PFSK-1 (cell line): ENCODE measurements around the gene WNT5B.

Experiments
- FOXP2 ChIP-seq: optimal IDR thresholded peaks from 2 replicates; pipeline ENCODE3; 2011; ENCODE audit warnings: borderline replicate concordance, control low read depth, inconsistent platforms; ENCODE audit not compliant: insufficient read depth; ENCODE audit errors: extremely low read length, extremely low read depth
- POLR2AphosphoS5 ChIP-seq: IDR thresholded peaks from 2 replicates; pipeline ENCODE4 v1.6.1; 2012; ENCODE audit warnings: low read depth, mild to moderate bottlenecking, control low read depth, low read length, moderate library complexity
- SIN3A ChIP-seq: IDR thresholded peaks from 2 replicates; pipeline ENCODE4 v1.6.1; 2012; ENCODE audit warnings: mild to moderate bottlenecking, low read length, moderate library complexity, borderline replicate concordance; ENCODE audit not compliant: insufficient read depth
- TF ChIP-seq, protein P1 (sequence below), 2 experiments: IDR thresholded peaks; 2 replicates each; pipeline versions ENCODE4 v1.6.1 to v1.8.0; 2011 to 2012; ENCODE audit warnings: low read depth in 2 of 2, low read length in 2 of 2, control low read depth in 1 of 2, inconsistent platforms in 1 of 2, mild to moderate bottlenecking in 1 of 2, moderate library complexity in 1 of 2; ENCODE audit not compliant: insufficient read depth in 1 of 2

DNA sequence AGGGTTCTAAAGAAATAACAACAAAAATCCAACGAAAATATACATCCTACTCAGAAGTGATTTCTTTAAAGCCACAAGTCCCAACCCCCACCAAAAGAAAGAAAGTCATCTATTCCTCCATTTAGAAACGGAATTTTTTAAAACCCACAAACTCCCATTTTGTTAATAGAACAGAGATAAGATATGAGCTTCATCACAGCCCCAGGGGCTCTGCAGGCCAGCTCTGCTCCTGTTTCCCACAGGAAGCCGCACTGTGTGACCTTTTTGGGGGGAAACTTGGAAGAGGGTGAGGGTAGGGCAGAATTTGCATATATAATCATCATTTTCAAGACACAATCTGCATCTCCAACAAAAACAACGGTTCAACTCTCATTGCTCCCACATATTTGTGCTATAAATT is 37.5 kb upstream of the WNT5B start:
- TF ChIP-seq FOXP2 (no peak), POLR2AphosphoS5 (no peak), SIN3A (no peak)
- TF ChIP-seq, protein P1, sequence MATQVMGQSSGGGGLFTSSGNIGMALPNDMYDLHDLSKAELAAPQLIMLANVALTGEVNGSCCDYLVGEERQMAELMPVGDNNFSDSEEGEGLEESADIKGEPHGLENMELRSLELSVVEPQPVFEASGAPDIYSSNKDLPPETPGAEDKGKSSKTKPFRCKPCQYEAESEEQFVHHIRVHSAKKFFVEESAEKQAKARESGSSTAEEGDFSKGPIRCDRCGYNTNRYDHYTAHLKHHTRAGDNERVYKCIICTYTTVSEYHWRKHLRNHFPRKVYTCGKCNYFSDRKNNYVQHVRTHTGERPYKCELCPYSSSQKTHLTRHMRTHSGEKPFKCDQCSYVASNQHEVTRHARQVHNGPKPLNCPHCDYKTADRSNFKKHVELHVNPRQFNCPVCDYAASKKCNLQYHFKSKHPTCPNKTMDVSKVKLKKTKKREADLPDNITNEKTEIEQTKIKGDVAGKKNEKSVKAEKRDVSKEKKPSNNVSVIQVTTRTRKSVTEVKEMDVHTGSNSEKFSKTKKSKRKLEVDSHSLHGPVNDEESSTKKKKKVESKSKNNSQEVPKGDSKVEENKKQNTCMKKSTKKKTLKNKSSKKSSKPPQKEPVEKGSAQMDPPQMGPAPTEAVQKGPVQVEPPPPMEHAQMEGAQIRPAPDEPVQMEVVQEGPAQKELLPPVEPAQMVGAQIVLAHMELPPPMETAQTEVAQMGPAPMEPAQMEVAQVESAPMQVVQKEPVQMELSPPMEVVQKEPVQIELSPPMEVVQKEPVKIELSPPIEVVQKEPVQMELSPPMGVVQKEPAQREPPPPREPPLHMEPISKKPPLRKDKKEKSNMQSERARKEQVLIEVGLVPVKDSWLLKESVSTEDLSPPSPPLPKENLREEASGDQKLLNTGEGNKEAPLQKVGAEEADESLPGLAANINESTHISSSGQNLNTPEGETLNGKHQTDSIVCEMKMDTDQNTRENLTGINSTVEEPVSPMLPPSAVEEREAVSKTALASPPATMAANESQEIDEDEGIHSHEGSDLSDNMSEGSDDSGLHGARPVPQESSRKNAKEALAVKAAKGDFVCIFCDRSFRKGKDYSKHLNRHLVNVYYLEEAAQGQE (IDR thresholded peaks at IDR 0.05; ENCODE audit: insufficient read depth in 1 of 2, low read depth in 2 of 2, low read length in 2 of 2) = no peak
